HS-27A (cell line): Measurements from ENCODE around the gene DENND4A.
A peak's percentile ranks its signal among the peaks of the same experiment; 100 is the strongest.

Source experiments
- DNase-seq: peaks from one replicate; pipeline ENCODE4 v3.0.0-alpha.2; 2012; ENCODE audit warnings: low read depth, missing footprints

DENND4A gene

GRCh38 chr15:65792138-65792987 is at the start of gene DENND4A:
Gene DENND4A (minus strand): TSS chr15:65792293. CDS start chr15:65756450, 35,843 bp downstream.
- peak; percentile 96 for DNase-seq

- no peak for DNase-seq
These were observed 49.2 kb upstream of the DENND4A start for GRCh38 chr15:65841121-65841930.

GRCh38 chr15:65839985-65840384 is 47.9 kb upstream of the DENND4A start:
- no peak for DNase-seq

GRCh38 chr15:65839354-65839901 is 47.3 kb upstream of the DENND4A start:
- DNase-seq, result no peak

- no peak for DNase-seq
These were observed 45.5 kb upstream of the DENND4A start for GRCh38 chr15:65837301-65838294.

GRCh38 chr15:65836665-65837064 is 44.6 kb upstream of the DENND4A start:
- no peak for DNase-seq

GRCh38 chr15:65835447-65835846 is 43.4 kb upstream of the DENND4A start:
- no peak for DNase-seq

- DNase-seq, result no peak
These were observed 42.6 kb upstream of the DENND4A start for GRCh38 chr15:65834603-65835282.

GRCh38 chr15:65833501-65834205 is 41.6 kb upstream of the DENND4A start:
- no peak for DNase-seq

GRCh38 chr15:65832549-65833364 is 40.7 kb upstream of the DENND4A start:
- DNase-seq, result peak; percentile 88

GRCh38 chr15:65829130-65829764 is 37.2 kb upstream of the DENND4A start:
- DNase-seq, result no peak

GRCh38 chr15:65828585-65828984 is 36.5 kb upstream of the DENND4A start:
- DNase-seq, result no peak

- no peak for DNase-seq
These were observed 35.0 kb upstream of the DENND4A start for GRCh38 chr15:65827065-65827464.

GRCh38 chr15:65824941-65825544 is 33.0 kb upstream of the DENND4A start:
- DNase-seq, result no peak

GRCh38 chr15:65824031-65824743 is 32.1 kb upstream of the DENND4A start:
- DNase-seq, result peak; percentile 29

GRCh38 chr15:65822316-65822715 is 30.2 kb upstream of the DENND4A start:
- DNase-seq, result no peak

GRCh38 chr15:65821070-65821469 is 29.0 kb upstream of the DENND4A start:
- no peak for DNase-seq

GRCh38 chr15:65819563-65819960 is 27.5 kb upstream of the DENND4A start:
- DNase-seq, result no peak
